Mesendoderm (in vitro differentiated cells): Measurements from ENCODE around the gene NLN.
A peak's percentile ranks its signal among the peaks of the same experiment; 100 is the strongest.
"Not testable (repeated sequence)": the region's sequence is repeated elsewhere in the genome, so short reads cannot be mapped to it uniquely, and the experiment has no call there.

Experiments used
- DNase-seq: peaks from one replicate; pipeline ENCODE4 v3.0.0; 2013
- H2AK5ac ChIP-seq: 2 replicates; pipeline ENCODE4 v1.6.1; 2013; ENCODE audit warnings: low read length, inconsistent platforms
- H2BK120ac ChIP-seq: 2 replicates; pipeline ENCODE4 v1.6.1; 2013; ENCODE audit warnings: low read depth, mild to moderate bottlenecking, low read length, moderate library complexity, mixed read lengths
- H2BK15ac ChIP-seq: replicated peaks from 2 replicates; pipeline ENCODE4 v1.6.1; 2013; ENCODE audit warnings: low read depth, mild to moderate bottlenecking, moderate library complexity
- H2BK5ac ChIP-seq: 2 replicates; pipeline ENCODE4 v1.6.1; 2013; ENCODE audit warnings: low read length, inconsistent platforms
- H3K18ac ChIP-seq: 2 replicates; pipeline ENCODE4 v1.6.1; 2013; ENCODE audit warnings: mild to moderate bottlenecking, low read length, mixed read lengths
- H3K23ac ChIP-seq: one replicate; pipeline ENCODE4 v1.6.1; 2013; ENCODE audit warnings: low read length
- H3K27ac ChIP-seq: 2 replicates; pipeline ENCODE4 v1.5.1; 2013; ENCODE audit warnings: low read depth, mild to moderate bottlenecking, inconsistent platforms, low read length, moderate library complexity
- H3K27me3 ChIP-seq: 2 replicates; pipeline ENCODE4 v1.6.1; 2013; ENCODE audit warnings: low read length, control low read depth, mild to moderate bottlenecking, inconsistent platforms; ENCODE audit not compliant: insufficient read depth, poor library complexity
- H3K36me3 ChIP-seq: 2 replicates; pipeline ENCODE4 v1.6.1; 2013; ENCODE audit warnings: low read length, inconsistent platforms; ENCODE audit not compliant: control insufficient read depth, insufficient read depth
- H3K4ac ChIP-seq: one replicate; pipeline ENCODE4 v1.6.1; 2013; ENCODE audit warnings: low read depth, mild to moderate bottlenecking, low read length, moderate library complexity
- H3K4me1 ChIP-seq: 2 replicates; pipeline ENCODE4 v1.6.1; 2013; ENCODE audit warnings: low read depth, low read length, inconsistent platforms; ENCODE audit not compliant: control insufficient read depth
- H3K4me2 ChIP-seq: 2 replicates; pipeline ENCODE4 v1.6.1; 2013; ENCODE audit warnings: low read length
- H3K4me3 ChIP-seq: 2 replicates; pipeline ENCODE4 v1.5.1; 2013; ENCODE audit warnings: mild to moderate bottlenecking, low read length
- H3K56ac ChIP-seq: one replicate; pipeline ENCODE4 v1.6.1; 2013; ENCODE audit warnings: low read length
- H3K79me1 ChIP-seq: 2 replicates; pipeline ENCODE4 v1.6.1; 2013; ENCODE audit warnings: low read length, inconsistent platforms
- H3K79me2 ChIP-seq: 2 replicates; pipeline ENCODE4 v1.6.1; 2013; ENCODE audit warnings: mild to moderate bottlenecking, low read length; ENCODE audit not compliant: control insufficient read depth, insufficient read depth
- H3K9ac ChIP-seq: 2 replicates; pipeline ENCODE4 v1.6.1; 2013; ENCODE audit warnings: low read length, inconsistent platforms
- H4K5ac ChIP-seq: one replicate; pipeline ENCODE4 v1.6.1; 2013; ENCODE audit warnings: low read length
- H4K8ac ChIP-seq: one replicate; pipeline ENCODE4 v1.6.1; 2013; ENCODE audit warnings: low read depth, mild to moderate bottlenecking, control low read depth, low read length, moderate library complexity
- WGBS: extraction: QIAGEN DNeasy Blood & Tissue Kit; methylation state at CpG from one replicate; pipeline ENCODE4 v1.1.7; 2013; ENCODE audit warnings: low lambda C conversion rate, missing lambda C conversion rate; ENCODE audit not compliant: insufficient coverage; ENCODE audit errors: extremely low coverage; 5-methylcytosine and 5-hydroxymethylcytosine counted together

NLN gene

GRCh38 chr5:65805089-65805488 lies 83.1 kb downstream of the NLN start:
- DNase-seq: no peak
- Histone ChIP-seq H3K4ac (no peak overlapping the region), H3K4me3 (no peak overlapping the region), H3K79me2 (no peaks in the 10 kb centered on the region), H3K56ac (no peak overlapping the region), H2BK120ac (no peak overlapping the region), H2AK5ac (no peak overlapping the region), H3K9ac (no peak overlapping the region), H3K79me1 (peaks cover 2% of the 10 kb centered on the region), H3K36me3 (peaks cover 1% of the 10 kb centered on the region), H3K18ac (no peak overlapping the region), H3K27ac (no peak overlapping the region), H3K27me3 (no peaks in the 10 kb centered on the region), H2BK5ac (no peak overlapping the region), H2BK15ac (no peak overlapping the region), H3K23ac (no peak overlapping the region), H4K8ac (no peak overlapping the region), H3K4me1 (no peaks in the 10 kb centered on the region), H3K4me2 (no peak overlapping the region), H4K5ac (no peak overlapping the region)
- WGBS: no CpG with 5 or more reads among the region's 2 CpGs

DNA sequence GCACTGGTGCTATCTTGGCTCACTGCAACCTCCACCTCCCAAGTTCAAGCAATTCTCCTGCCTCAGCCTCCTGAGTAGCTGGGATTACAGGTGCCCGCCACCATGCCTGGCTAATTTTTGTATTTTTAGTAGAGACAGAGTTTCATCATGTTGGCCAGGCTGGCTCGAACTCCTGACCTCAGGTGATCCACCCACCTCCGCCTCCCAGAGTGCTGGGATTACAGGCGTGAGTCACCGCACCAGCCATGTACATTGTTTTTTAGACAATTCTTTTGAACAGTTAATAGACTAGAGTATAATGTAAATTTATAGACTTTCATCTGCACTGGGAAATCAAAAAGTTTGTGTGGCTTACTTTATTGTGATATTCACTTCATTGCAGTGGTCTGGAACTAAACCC lies 85.5 kb downstream of the NLN start:
- H3K4me1 ChIP-seq, H2BK5ac ChIP-seq, H3K18ac ChIP-seq, H3K27ac ChIP-seq, DNase-seq, H2BK120ac ChIP-seq, H3K56ac ChIP-seq, H3K4ac ChIP-seq, H3K4me3 ChIP-seq, H3K23ac ChIP-seq, H3K27me3 ChIP-seq, H3K9ac ChIP-seq, H4K5ac ChIP-seq, H3K79me2 ChIP-seq, H2AK5ac ChIP-seq, H3K36me3 ChIP-seq, H4K8ac ChIP-seq, H2BK15ac ChIP-seq, H3K4me2 ChIP-seq, H3K79me1 ChIP-seq: not testable (repeated sequence)
- WGBS: no CpG with 5 or more reads among the region's 5 CpGs

GRCh38 chr5:65808251-65808741 lies 86.3 kb downstream of the NLN start:
- DNase-seq: no peak
- H3K56ac ChIP-seq: no peak overlapping the region
- H4K8ac ChIP-seq: no peak overlapping the region
- no peak overlapping the region for H2BK5ac ChIP-seq
- H3K4me1 ChIP-seq: no peaks in the 10 kb centered on the region
- no CpG with 5 or more reads among the region's 5 CpGs for WGBS
- no peaks in the 10 kb centered on the region for H3K27me3 ChIP-seq
- no peak overlapping the region for H2BK120ac ChIP-seq
- H3K4me2 ChIP-seq: no peak overlapping the region
- H4K5ac ChIP-seq: no peak overlapping the region
- H3K79me2 ChIP-seq: no peaks in the 10 kb centered on the region
- no peak overlapping the region for H3K4me3 ChIP-seq
- H3K36me3 ChIP-seq: peaks cover 5% of the 10 kb centered on the region
- H3K18ac ChIP-seq: no peak overlapping the region
- no peak overlapping the region for H3K27ac ChIP-seq
- no peak overlapping the region for H2AK5ac ChIP-seq
- H2BK15ac ChIP-seq: no peak overlapping the region
- H3K23ac ChIP-seq: no peak overlapping the region
- peaks cover 2% of the 10 kb centered on the region for H3K79me1 ChIP-seq
- H3K4ac ChIP-seq: no peak overlapping the region
- H3K9ac ChIP-seq: no peak overlapping the region

DNA sequence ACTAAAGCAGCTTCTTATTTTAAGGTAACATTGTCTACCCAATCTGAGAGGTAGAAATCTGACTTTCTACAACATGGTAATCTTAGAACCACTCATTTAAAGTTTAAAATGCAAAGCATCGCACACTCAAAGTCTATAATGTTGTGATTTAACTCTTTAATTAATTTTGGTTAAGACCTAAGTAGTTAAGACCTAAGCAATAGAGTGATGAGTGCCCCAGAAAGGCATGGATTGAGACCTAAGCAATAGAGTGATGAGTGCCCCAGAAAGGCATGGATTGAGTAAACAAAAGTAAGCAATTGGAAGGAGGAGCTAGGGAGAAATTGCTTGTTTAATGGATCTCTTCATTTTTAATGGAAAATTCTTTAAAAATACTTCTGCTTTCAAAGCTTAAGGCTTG lies 86.8 kb downstream of the NLN start:
- H3K56ac ChIP-seq: no peak overlapping the region
- no CpG with 5 or more reads among the region's 1 CpG for WGBS
- no peak overlapping the region for H3K18ac ChIP-seq
- no peak overlapping the region for H3K4me2 ChIP-seq
- H4K8ac ChIP-seq: no peak overlapping the region
- H4K5ac ChIP-seq: no peak overlapping the region
- peaks cover 5% of the 10 kb centered on the region for H3K36me3 ChIP-seq
- no peak overlapping the region for H3K4me3 ChIP-seq
- no peak overlapping the region for H2AK5ac ChIP-seq
- no peak overlapping the region for H2BK120ac ChIP-seq
- DNase-seq: peak; percentile 25
- H3K79me2 ChIP-seq: no peaks in the 10 kb centered on the region
- no peaks in the 10 kb centered on the region for H3K27me3 ChIP-seq
- no peak overlapping the region for H3K23ac ChIP-seq
- H3K4ac ChIP-seq: no peak overlapping the region
- peaks cover 2% of the 10 kb centered on the region for H3K79me1 ChIP-seq
- no peak overlapping the region for H2BK5ac ChIP-seq
- no peak overlapping the region for H3K9ac ChIP-seq
- H3K4me1 ChIP-seq: no peaks in the 10 kb centered on the region
- no peak overlapping the region for H2BK15ac ChIP-seq
- no peak overlapping the region for H3K27ac ChIP-seq

GRCh38 chr5:65809817-65810531 lies 88.0 kb downstream of the NLN start:
- no peak overlapping the region for H2AK5ac ChIP-seq
- no peaks in the 10 kb centered on the region for H3K27me3 ChIP-seq
- no peak overlapping the region for H3K18ac ChIP-seq
- no peak overlapping the region for H2BK5ac ChIP-seq
- H3K9ac ChIP-seq: no peak overlapping the region
- no peak overlapping the region for H2BK120ac ChIP-seq
- no peak overlapping the region for H3K23ac ChIP-seq
- peaks cover 2% of the 10 kb centered on the region for H3K79me1 ChIP-seq
- H3K79me2 ChIP-seq: no peaks in the 10 kb centered on the region
- no peak overlapping the region for H3K4me2 ChIP-seq
- no peaks in the 10 kb centered on the region for H3K4me1 ChIP-seq
- H3K56ac ChIP-seq: no peak overlapping the region
- WGBS: no CpG with 5 or more reads among the region's 8 CpGs
- H2BK15ac ChIP-seq: no peak overlapping the region
- DNase-seq: no peak
- no peak overlapping the region for H3K27ac ChIP-seq
- peaks cover 5% of the 10 kb centered on the region for H3K36me3 ChIP-seq
- no peak overlapping the region for H4K5ac ChIP-seq
- no peak overlapping the region for H3K4ac ChIP-seq
- H4K8ac ChIP-seq: no peak overlapping the region
- no peak overlapping the region for H3K4me3 ChIP-seq

GRCh38 chr5:65811004-65811403 lies 89.0 kb downstream of the NLN start:
- Histone ChIP-seq H2BK15ac (no peak overlapping the region), H4K5ac (no peak overlapping the region), H2BK5ac (no peak overlapping the region), H3K4me3 (no peak overlapping the region), H3K27ac (no peak overlapping the region), H2AK5ac (no peak overlapping the region), H3K79me1 (peaks cover 2% of the 10 kb centered on the region), H3K23ac (no peak overlapping the region), H4K8ac (no peak overlapping the region), H3K79me2 (no peaks in the 10 kb centered on the region), H3K18ac (no peak overlapping the region), H3K4me1 (no peaks in the 10 kb centered on the region), H3K56ac (no peak overlapping the region), H3K4me2 (no peak overlapping the region), H3K9ac (no peak overlapping the region), H3K27me3 (no peaks in the 10 kb centered on the region), H3K36me3 (peaks cover 5% of the 10 kb centered on the region), H2BK120ac (no peak overlapping the region), H3K4ac (no peak overlapping the region)
- WGBS: 100% methylated on average over 1 of the region's 3 CpGs
- DNase-seq: no peak
